Measurements from ENCODE around the gene BLOC1S2.

Gene BLOC1S2

DNA sequence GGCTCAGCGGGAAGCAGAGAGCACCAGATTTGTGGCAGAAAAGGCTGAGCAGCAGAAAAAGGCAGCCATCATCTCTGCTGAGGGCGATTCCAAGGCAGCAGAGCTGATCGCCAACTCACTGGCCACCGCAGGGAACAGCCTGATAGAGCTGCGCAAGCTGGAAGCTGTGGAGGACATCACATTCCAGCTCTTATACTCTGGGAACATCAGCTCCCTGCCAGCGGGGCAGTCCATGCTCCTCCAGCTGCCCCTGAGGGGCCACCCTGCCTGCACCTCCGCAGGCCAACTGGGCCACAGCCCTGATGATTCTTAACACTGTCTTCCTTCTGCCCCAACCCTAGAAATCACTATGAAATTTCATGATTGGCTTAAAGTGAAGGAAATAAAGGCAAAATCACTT is 37.7 kb downstream of the BLOC1S2 start:
- H3K4me3 ChIP-seq (ENCODE audit: low read depth, low read length), result no peak overlapping the region
- no peaks in the 10 kb centered on the region for H3K27me3 ChIP-seq (ENCODE audit: control insufficient read depth, insufficient read depth, low read length)
- no peak overlapping the region for H3K9ac ChIP-seq (ENCODE audit: low read length)
- no peaks in the 10 kb centered on the region for H3K9me3 ChIP-seq (ENCODE audit: control insufficient read depth, insufficient read depth, low read depth, low read length)
- peaks cover 73% of the 10 kb centered on the region for H3K36me3 ChIP-seq (ENCODE audit: control insufficient read depth, insufficient read depth, low read length)
- H3K4me1 ChIP-seq (ENCODE audit: control insufficient read depth, insufficient read depth, low read length), result no peaks in the 10 kb centered on the region
- no peak overlapping the region for H3K27ac ChIP-seq (ENCODE audit: low read depth, low read length)

- no peak overlapping the region for H3K4me3 ChIP-seq (ENCODE audit: low read depth, low read length)
- H3K27me3 ChIP-seq (ENCODE audit: control insufficient read depth, insufficient read depth, low read length), result no peaks in the 10 kb centered on the region
- no peaks in the 10 kb centered on the region for H3K9me3 ChIP-seq (ENCODE audit: control insufficient read depth, insufficient read depth, low read depth, low read length)
- H3K27ac ChIP-seq (ENCODE audit: low read depth, low read length), result no peak overlapping the region
- H3K9ac ChIP-seq (ENCODE audit: low read length), result no peak overlapping the region
- no peaks in the 10 kb centered on the region for H3K4me1 ChIP-seq (ENCODE audit: control insufficient read depth, insufficient read depth, low read length)
- peaks cover 75% of the 10 kb centered on the region for H3K36me3 ChIP-seq (ENCODE audit: control insufficient read depth, insufficient read depth, low read length)
Observed at GRCh38 chr10:100245484-100246220, 40.8 kb downstream of the BLOC1S2 start.

DNA sequence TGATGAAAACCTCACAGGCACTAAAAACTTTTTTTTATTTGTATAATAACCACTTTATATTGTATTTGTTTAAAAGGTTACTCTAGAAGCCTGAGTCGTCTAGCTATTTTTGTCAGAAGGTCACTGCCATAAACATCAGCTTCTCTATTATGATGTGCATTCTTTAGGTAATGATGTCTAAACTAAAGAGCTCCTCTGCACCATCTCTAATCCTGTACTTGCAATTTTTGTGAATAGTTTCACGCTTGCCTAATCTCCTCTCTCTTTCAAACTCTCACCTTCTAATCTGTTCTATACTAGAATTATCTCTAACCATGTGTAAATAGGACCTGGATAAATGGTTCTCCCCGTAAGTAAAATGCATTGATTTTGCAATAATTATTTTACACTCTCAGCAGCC is 46.6 kb downstream of the BLOC1S2 start:
- Histone ChIP-seq H3K27ac (ENCODE audit: low read depth, low read length) (no peak overlapping the region), H3K27me3 (ENCODE audit: control insufficient read depth, insufficient read depth, low read length) (no peaks in the 10 kb centered on the region), H3K4me1 (ENCODE audit: control insufficient read depth, insufficient read depth, low read length) (no peaks in the 10 kb centered on the region), H3K36me3 (ENCODE audit: control insufficient read depth, insufficient read depth, low read length) (peaks cover 73% of the 10 kb centered on the region), H3K9me3 (ENCODE audit: control insufficient read depth, insufficient read depth, low read depth, low read length) (no peaks in the 10 kb centered on the region), H3K9ac (ENCODE audit: low read length) (no peak overlapping the region), H3K4me3 (ENCODE audit: low read depth, low read length) (no peak overlapping the region)

GRCh38 chr10:100238429-100238828 is 48.1 kb downstream of the BLOC1S2 start:
- H3K27me3 ChIP-seq (ENCODE audit: control insufficient read depth, insufficient read depth, low read length), result no peaks in the 10 kb centered on the region
- no peak overlapping the region for H3K9ac ChIP-seq (ENCODE audit: low read length)
- H3K9me3 ChIP-seq (ENCODE audit: control insufficient read depth, insufficient read depth, low read depth, low read length), result no peaks in the 10 kb centered on the region
- no peaks in the 10 kb centered on the region for H3K4me1 ChIP-seq (ENCODE audit: control insufficient read depth, insufficient read depth, low read length)
- H3K27ac ChIP-seq (ENCODE audit: low read depth, low read length), result no peak overlapping the region
- peaks cover 79% of the 10 kb centered on the region for H3K36me3 ChIP-seq (ENCODE audit: control insufficient read depth, insufficient read depth, low read length)
- H3K4me3 ChIP-seq (ENCODE audit: low read depth, low read length), result no peak overlapping the region

DNA sequence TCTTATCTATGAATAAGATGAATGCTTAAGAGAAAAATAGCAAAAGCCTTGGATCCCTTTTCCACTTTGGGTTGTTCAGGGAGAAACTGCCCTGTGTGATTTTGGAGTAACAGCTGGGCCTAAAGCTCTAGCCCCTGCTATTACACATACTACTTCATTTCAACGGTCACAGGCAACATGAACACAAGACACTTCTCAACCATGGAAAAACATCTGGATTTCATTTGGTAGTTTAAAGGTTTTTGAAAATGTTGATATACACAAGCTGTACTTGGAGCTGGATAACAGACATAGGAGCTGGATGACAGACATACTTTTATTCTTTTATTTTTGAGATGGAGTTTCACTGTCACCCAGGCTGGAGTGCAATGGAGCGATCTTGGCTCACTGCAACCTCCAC is 54.4 kb downstream of the BLOC1S2 start:
- Histone ChIP-seq H3K36me3 (ENCODE audit: control insufficient read depth, insufficient read depth, low read length) (peaks cover 56% of the 10 kb centered on the region), H3K4me3 (ENCODE audit: low read depth, low read length) (no peak overlapping the region), H3K27ac (ENCODE audit: low read depth, low read length) (no peak overlapping the region), H3K9ac (ENCODE audit: low read length) (no peak overlapping the region), H3K4me1 (ENCODE audit: control insufficient read depth, insufficient read depth, low read length) (no peaks in the 10 kb centered on the region), H3K27me3 (ENCODE audit: control insufficient read depth, insufficient read depth, low read length) (no peaks in the 10 kb centered on the region), H3K9me3 (ENCODE audit: control insufficient read depth, insufficient read depth, low read depth, low read length) (no peaks in the 10 kb centered on the region)

- peak overlapping the region; percentile 0; the same call in 1 of the 2 replicates for H3K27ac ChIP-seq (ENCODE audit: low read depth, low read length)
- H3K27me3 ChIP-seq (ENCODE audit: control insufficient read depth, insufficient read depth, low read length), result no peaks in the 10 kb centered on the region
- no peaks in the 10 kb centered on the region for H3K9me3 ChIP-seq (ENCODE audit: control insufficient read depth, insufficient read depth, low read depth, low read length)
- peak overlapping the region; percentile 89 for H3K9ac ChIP-seq (ENCODE audit: low read length)
- no peaks in the 10 kb centered on the region for H3K4me1 ChIP-seq (ENCODE audit: control insufficient read depth, insufficient read depth, low read length)
- H3K36me3 ChIP-seq (ENCODE audit: control insufficient read depth, insufficient read depth, low read length), result peaks cover 45% of the 10 kb centered on the region
- H3K4me3 ChIP-seq (ENCODE audit: low read depth, low read length), result peak overlapping the region; percentile 99
Observed at GRCh38 chr10:100229819-100230422, 56.6 kb downstream of the BLOC1S2 start.

DNA sequence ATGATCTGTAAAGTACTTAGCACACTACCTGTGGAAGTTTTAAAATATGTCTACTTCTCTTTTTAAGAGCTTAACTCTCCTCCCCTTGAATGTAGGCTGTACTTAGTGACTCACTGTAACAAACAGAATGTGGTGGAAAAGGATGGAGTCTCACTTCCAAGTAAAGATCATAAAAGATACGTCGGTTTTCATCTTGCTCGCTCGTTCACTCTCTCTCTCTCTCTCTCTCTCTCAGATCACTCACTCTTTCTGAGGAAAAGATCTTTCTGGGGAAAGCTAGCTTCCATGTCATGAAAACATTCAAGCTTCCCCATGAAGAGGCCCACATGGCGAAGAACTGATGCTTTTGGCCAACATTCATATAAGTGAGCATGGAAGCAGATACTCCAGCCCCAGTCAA is 62.6 kb downstream of the BLOC1S2 start:
- Histone ChIP-seq H3K4me1 (ENCODE audit: control insufficient read depth, insufficient read depth, low read length) (no peaks in the 10 kb centered on the region), H3K4me3 (ENCODE audit: low read depth, low read length) (no peak overlapping the region), H3K27me3 (ENCODE audit: control insufficient read depth, insufficient read depth, low read length) (no peaks in the 10 kb centered on the region), H3K36me3 (ENCODE audit: control insufficient read depth, insufficient read depth, low read length) (peaks cover 54% of the 10 kb centered on the region), H3K9ac (ENCODE audit: low read length) (no peak overlapping the region), H3K27ac (ENCODE audit: low read depth, low read length) (no peak overlapping the region), H3K9me3 (ENCODE audit: control insufficient read depth, insufficient read depth, low read depth, low read length) (no peaks in the 10 kb centered on the region)

Measured in HUES6 (cell line).